ENCODE measurements around the gene CPED1. TPM values are rescaled to one million over a fixed set of nuclear protein-coding genes. Genes with fewer than 3 reads are reported as not detected.

Gene CPED1
- total RNA-seq, 1 experiment from 2014 or later = 0.44 TPM

- 0 out of 2 replicates have a peak, but pooled peaks cover 2% of the 10 kb centered on the region for H3K4me1 Mint-ChIP-seq
- DNase-seq (ENCODE audit: low spot score) = no peak
- no peaks in the 10 kb centered on the region for H3K9me3 Mint-ChIP-seq
- CTCF ChIA-PET = no interaction called here
- H3K27me3 Mint-ChIP-seq (ENCODE audit: low read depth) = no peaks in the 10 kb centered on the region
- H3K27ac Mint-ChIP-seq = no peak overlapping the region
- POLR2A ChIA-PET = no interaction called here
- H3K4me3 Mint-ChIP-seq = no peak overlapping the region
- ATAC-seq = no peak
- H3K36me3 Mint-ChIP-seq = no peaks in the 10 kb centered on the region
- TF ChIP-seq ZBTB21 (CRISPR knock-in tag; IDR thresholded peaks at IDR 0.05; ENCODE audit: borderline replicate concordance) (no peak), GRHL2 (CRISPR knock-in tag; IDR thresholded peaks at IDR 0.05; ENCODE audit: insufficient replicate concordance, severe bottlenecking) (no peak), ZNF671 (CRISPR knock-in tag; IDR thresholded peaks at IDR 0.05) (no peak), AFF4 (CRISPR knock-in tag; IDR thresholded peaks at IDR 0.05; ENCODE audit: borderline replicate concordance) (no peak)
Observed at GRCh38 chr7:121037957-121038716, 49.6 kb downstream of the CPED1 start.

- peaks cover 3% of the 10 kb centered on the region for H3K4me1 Mint-ChIP-seq
- H3K36me3 Mint-ChIP-seq = no peaks in the 10 kb centered on the region
- no peak for ATAC-seq
- ChIA-PET CTCF (interaction anchor here (0.6 kb wide), 1 partner anchor 9 kb away, joined by 3 read pairs; no protein-coding TSS in a partner anchor), POLR2A (no interaction called here)
- no peaks in the 10 kb centered on the region for H3K9me3 Mint-ChIP-seq
- H3K4me3 Mint-ChIP-seq = no peak overlapping the region
- H3K27ac Mint-ChIP-seq = no peak overlapping the region
- no peak for TF ChIP-seq IRF1 (CRISPR knock-in tag; IDR thresholded peaks at IDR 0.05)
- TF ChIP-seq RORB (CRISPR knock-in tag; IDR thresholded peaks at IDR 0.05) = no peak
- TF ChIP-seq ZBTB43 (CRISPR knock-in tag; IDR thresholded peaks at IDR 0.05) = no peak
- no peak for TF ChIP-seq NR3C1 (CRISPR knock-in tag; conservative IDR thresholded peaks at IDR 0.05; ENCODE audit: low read depth)
- TF ChIP-seq SMAD3 (CRISPR knock-in tag; IDR thresholded peaks at IDR 0.05; ENCODE audit: borderline replicate concordance) = no peak
- no peak for TF ChIP-seq ZNF138 (CRISPR knock-in tag; conservative IDR thresholded peaks at IDR 0.05)
- TF ChIP-seq AFF4 (CRISPR knock-in tag; IDR thresholded peaks at IDR 0.05; ENCODE audit: borderline replicate concordance) = no peak
- no peak for TF ChIP-seq HMGA2 (CRISPR knock-in tag; IDR thresholded peaks at IDR 0.05)
- no peak for TF ChIP-seq NR1H2 (CRISPR knock-in tag; IDR thresholded peaks at IDR 0.05)
- TF ChIP-seq SMAD4 (CRISPR knock-in tag; IDR thresholded peaks at IDR 0.05) = no peak
- DNase-seq (ENCODE audit: low spot score) = no peak
- no peaks in the 10 kb centered on the region for H3K27me3 Mint-ChIP-seq (ENCODE audit: low read depth)
Observed at GRCh38 chr7:121038717-121039509, 50.4 kb downstream of the CPED1 start.

Measured in WTC11 (cell line).